Glomerular endothelial cell (primary cell): ENCODE measurements around the gene NFKBIZ. TPM values are rescaled to one million over a fixed set of nuclear protein-coding genes. Genes with fewer than 3 reads are reported as not detected.

Experiments
- DNase-seq: peaks from one replicate; pipeline ENCODE4 v3.0.0-alpha.2; 2011; ENCODE audit warnings: low read depth, low spot score; ENCODE audit errors: extremely low read depth
- total RNA-seq: library from RNA; depleted of rRNA; stranded (reverse); fragments of >200 nt; gene quantifications from 2 replicates; pipeline ENCODE4 v1.2.3, GENCODE V29; 2015

Gene NFKBIZ
- total RNA-seq, 1 donor from 2014 or later, result 35.4 TPM

DNA sequence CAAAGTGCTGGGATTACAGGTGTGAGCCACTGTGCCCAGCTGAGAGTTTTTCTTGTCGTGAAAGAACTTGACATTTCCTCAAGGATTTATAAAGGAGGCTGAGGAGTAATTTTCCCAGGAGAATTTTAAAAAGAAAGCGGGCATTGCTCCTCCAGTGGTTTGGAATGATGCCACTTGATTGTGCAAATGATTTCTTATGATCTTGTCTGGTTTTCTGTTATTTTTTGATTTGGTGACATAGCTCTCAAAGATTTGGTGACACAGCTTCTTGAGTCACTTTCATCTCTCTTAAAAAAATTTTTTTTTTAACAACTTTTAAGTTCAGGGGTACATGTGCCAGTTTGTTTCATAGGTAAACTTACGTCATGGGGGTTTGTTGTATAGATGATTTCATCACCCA, 24.6 kb upstream of the NFKBIZ start:
- DNase-seq, result no peak

DNA sequence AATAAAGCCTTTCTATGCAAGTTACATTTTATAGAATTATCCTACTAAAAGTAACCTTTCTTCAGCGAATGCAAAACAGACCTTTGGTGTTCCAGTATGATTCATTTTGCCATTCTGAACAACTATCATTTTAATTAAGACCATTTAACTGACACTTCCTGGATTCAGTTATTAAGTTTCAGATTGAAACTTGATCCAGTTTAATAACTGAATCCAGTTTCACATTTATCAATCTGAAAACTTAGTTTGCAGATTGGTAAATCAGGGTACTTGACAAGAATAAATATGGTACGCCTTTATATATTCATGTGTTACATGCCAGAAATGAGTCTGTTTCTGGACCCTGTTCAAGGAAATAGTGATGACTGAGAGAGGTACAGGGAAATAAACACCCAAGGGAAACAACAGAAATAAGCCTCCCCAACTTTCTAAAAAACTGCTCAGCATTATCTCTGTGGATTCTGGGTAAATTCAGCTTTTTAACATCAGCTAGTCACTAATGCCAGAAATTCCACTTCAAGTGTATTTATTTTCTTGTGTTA, 23.3 kb upstream of the NFKBIZ start:
- no peak for DNase-seq

GRCh38 chr3:101827211-101828174, 21.8 kb upstream of the NFKBIZ start:
- no peak for DNase-seq

DNA sequence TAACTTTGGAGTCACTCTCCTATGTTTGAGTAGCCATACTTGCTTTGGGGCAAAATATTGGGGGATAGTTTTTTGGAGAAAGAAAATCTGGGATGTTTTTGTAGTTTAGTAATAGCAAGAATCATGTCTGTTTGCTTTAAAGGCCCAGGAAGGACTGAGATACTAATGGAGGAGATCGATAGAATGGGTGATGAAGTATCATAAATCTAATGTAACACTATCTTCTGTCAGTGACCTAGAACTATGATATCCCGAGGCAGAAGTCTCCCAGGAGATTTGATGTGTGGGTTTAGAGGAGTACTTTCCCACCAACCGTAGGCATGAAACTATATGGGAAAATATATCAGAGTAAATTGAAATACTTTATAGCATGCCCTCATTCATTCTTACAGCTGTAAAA, 21.0 kb upstream of the NFKBIZ start:
- DNase-seq, result no peak

GRCh38 chr3:101828691-101829436, 20.4 kb upstream of the NFKBIZ start:
- no peak for DNase-seq

DNA sequence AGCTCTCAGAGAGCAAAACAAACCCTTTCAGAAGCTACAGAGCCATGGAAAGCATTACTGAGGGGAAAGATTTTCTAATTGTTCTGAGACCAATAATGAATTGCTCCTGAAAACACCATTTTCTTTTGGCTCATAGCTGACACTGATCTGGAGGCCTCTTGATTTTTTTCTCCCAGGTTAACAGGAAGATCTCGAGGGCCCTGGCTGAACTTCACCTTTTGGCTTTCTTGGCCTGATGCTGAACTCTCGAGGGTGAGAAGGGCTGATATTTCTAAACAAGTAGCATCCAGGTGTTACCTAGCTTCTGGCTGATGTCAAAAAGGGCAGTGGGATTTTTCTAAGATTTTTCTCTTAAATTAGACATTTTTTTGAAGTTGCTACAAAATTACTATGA, 19.9 kb upstream of the NFKBIZ start:
- DNase-seq, result no peak

GRCh38 chr3:101829874-101830273, 19.4 kb upstream of the NFKBIZ start:
- no peak for DNase-seq

DNA sequence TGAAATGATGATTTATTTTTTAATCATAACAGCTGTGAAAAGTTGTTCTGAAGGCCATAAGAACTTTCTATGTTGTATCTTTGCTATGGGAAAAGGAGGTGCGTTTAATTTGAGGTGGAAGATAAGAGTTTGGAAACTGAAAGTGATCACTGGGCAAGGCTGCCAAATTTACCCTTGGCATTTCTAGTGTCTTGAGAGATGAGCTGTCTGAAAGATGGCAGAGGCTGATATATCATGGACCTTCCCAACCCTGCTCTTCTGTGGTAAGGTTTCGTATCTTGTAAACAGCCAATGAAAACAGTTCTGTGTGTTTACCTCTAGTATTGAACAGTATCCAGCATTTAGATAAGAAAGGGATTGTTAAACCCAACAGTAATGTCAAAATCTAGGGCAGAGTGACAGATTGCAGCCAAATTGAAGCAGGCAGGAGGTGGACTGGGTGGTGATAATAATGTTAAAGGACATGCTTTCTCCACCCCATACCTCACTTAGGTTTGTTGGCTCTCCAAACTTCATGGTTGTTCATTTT, 15.8 kb upstream of the NFKBIZ start:
- no peak for DNase-seq

GRCh38 chr3:101835676-101836075, 13.6 kb upstream of the NFKBIZ start:
- DNase-seq, result no peak

DNA sequence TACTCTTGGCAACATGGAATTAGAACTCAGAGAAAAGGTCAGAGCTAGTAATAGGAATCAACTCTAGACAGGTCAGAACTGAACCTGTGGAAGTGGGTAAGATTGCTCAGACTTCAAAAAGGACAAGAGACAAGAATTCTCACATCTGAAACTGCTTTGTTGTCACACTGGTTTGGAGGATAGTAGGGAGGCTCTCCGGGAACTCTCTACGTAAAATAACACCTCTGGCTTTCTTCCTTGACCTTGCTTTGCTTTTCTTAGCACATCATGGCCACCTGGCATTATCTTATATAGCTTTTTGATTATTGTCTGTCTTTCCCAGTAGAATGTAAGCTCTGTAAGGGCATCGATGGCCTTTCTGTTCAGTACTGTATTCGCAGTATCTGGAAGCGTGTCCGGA, 13.2 kb upstream of the NFKBIZ start:
- DNase-seq, result no peak

DNA sequence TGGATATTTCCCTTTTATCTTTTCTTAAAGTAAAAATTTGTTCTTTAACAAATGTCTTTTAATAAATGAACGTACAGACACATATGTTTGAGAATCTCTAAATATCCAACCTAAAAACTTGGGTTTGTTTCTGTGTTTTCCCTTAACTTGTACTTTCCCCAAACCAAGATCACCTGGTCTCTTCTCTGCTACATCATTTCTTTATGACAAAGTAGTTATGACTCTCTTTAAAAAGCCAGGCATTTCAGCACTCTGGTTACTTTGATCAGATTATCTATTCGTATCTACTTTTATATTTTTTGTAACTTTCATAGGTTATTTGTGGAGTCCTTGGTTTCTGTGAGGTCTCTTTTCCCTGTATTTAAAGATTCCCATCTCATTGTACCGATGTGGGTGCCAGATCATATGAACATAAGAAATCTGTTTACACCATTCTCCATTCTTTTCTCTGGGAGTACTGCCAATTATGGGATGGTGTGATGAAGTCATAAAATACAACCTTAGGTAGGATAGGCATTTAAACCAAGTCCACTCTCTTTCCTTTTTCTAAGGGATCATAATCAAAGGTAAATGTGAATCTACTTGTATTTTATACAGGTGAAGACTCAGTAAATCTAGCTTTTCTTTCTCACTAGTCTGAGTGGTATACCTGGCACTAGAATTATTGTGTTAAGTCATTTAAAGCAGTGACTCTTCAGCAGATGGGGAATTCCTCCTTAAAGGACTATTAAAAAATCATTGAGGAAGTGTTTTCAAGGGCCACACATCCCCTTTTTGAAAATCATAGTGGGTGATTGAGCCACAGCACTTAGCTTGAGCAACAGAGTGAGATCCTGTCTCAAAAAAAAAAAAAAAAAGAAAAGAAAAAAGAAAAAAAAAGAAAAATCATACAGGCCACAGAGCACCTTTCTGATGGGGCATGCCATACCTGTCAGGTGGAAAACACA, 12.4 kb upstream of the NFKBIZ start:
- DNase-seq, result no peak

DNA sequence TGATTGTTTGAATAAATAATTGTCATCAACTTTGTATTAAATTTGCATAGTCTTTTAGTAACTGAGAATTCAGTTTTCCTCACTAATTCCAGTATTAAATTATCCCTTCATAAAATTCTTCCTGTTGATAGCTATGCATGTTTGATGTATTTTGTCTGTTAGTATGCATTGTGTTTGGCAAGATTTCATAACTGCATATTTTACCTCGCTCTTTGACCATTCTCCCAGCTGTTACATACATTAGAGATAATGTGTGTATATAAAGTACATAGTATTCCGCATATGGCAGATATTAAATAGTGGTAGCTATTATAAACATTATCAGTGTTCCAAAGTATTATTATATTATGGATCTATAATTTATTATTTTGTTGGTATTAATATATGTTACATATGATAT, 10.6 kb upstream of the NFKBIZ start:
- no peak for DNase-seq

- DNase-seq, result no peak
Observed at GRCh38 chr3:101840066-101840465, 9.2 kb upstream of the NFKBIZ start.

DNA sequence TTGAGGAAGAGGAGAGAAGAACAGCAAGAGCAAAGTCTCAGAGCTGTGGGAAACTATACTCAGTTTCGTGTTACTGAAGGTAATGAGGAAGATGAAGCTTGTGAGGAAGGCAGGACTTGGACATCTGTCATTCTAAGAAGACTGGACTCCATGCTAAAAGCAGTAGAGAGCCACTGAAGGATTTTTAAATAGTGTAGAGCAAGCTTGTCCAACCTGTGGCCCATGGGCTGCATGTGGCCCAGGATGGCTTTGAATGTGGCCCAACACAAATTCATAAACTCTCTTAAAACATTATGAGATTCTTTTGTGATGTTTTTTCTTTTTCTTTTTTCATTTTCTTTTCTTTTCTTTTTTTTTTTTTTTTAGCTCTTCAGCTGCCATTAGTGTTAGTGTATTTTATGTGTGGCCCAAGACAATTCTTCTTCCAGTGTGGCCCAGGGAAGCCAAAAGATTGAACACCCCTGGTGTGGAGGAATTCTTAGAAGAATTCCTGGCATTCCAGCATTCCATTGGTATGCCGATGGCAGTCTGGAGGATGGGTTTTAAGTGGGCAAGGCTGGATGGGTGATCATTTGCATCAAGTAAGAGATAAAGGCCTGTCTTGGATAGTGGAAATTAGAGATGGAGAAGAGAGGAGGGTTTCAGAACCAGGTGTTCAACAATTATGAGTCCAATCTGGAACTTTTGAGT, 6.9 kb upstream of the NFKBIZ start:
- no peak for DNase-seq

GRCh38 chr3:101842935-101843330, 6.4 kb upstream of the NFKBIZ start:
- DNase-seq, result no peak

DNA sequence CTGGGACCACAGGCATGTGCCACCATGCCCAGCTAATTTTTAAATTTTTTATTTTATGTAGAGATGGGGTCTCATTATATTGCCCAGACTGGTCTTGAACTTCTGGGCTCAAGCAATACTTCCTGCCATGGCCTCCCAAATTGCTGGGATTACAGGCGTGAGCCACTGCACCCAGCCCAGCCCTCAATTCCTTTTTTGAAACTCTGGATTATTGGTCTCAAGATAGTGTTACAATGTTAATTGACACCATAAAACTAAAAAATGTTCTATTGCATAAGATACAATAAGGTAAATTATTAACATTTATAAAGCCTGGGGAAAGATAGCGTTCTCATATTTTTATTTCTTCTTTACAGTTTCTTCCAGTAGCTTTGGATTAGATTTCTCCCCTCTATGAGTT, 3.9 kb upstream of the NFKBIZ start:
- no peak for DNase-seq

DNA sequence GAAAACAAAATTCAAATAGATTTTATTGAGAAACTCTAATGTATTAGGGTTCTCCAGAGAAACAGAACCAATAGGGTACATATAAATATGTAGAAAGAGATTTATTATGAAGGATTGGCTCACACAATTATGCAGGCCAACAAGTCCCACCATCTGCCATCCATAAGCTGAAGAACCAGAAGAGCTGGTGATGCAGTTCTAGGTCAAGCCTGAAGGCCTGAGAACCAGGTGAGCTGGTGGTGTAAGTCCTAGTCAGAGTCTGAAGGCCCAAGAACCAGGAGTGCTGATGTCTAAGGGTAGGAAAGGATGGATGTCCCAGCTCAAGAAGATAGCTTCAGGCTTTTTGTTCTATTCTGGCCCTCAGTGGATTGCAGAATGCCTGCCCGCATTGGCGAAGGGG, 2.6 kb upstream of the NFKBIZ start:
- DNase-seq, result no peak

DNA sequence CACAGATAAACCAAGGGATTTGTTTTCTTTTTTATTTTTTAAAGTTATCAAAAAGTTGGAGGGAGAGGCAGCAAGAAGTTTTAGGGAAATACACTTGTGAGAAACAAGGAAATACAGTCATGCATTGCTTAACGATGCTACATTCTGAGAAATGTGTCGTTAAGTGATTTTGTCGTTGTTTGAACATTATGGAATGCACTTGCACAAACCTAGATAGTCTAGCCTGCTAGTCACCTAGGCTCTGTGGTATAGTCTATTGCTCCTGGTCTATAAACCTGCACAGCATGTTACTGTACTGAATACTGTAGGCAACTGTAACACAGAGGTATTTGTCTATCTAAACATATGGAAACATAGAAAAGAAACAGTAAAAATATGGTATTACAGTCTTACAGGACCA, 2.0 kb upstream of the NFKBIZ start:
- no peak for DNase-seq

DNA sequence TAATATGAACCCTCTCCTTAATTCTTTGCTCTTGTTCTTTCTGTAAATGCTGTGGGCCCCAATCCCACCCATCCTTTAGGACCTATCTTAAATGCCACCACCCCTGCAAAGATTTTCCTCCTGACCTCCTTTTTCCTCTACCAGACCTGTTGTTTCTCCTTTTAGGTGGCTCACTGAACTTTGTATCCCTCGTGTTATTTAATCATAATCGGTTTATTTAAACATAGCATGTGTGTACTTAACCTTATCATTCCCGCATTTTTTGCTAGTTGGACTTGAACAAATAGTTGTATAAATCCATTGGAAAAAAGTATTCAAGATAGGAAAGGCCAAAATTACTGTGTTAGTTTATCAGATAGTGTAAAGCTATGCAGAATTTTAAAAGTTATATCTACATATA, 988 bp upstream of the NFKBIZ start:
- DNase-seq, result no peak

GRCh38 chr3:101849714-101850245, 466 bp downstream of the NFKBIZ start:
- no peak for DNase-seq
